D721Med (cell line): Measurements from ENCODE around the gene HEXA.

ENCODE experiments used
- DNase-seq: peaks from one replicate; pipeline ENCODE4 v3.0.0; 2011; ENCODE audit warnings: low spot score; ENCODE audit not compliant: insufficient read length
- FAIRE-seq: peaks from 2 replicates; lab custom pipeline; 2011; peaks lifted over from hg19 to GRCh38; lab: Jason Lieb, UNC
- TF ChIP-seq, protein P1 (sequence below): IDR thresholded peaks from 2 replicates; pipeline ENCODE4 v1.5.1; 2012; ENCODE audit warnings: mild to moderate bottlenecking, control low read depth; ENCODE audit not compliant: insufficient read depth; ENCODE audit errors: missing control alignments

The HEXA gene

DNA sequence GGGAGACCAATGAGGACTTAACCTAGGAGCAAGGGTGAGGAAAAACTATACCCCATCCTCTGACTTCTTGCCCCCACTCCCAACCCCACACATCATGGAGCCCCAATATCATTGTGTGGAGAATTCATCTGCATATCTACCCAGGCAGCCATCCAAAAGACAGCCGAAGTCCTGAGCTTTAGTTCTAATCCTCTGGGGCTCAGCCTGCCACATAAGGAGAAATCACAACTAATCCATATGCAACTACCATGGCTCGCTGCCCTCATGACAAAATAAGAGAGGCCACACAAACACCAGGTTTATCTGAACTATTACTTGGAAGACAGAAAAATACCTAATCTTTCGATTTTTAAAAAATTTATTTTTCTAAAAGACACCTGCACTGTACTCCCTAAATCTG lies 17.7 kb downstream of the HEXA start:
- no peak for FAIRE-seq
- TF ChIP-seq, protein P1, sequence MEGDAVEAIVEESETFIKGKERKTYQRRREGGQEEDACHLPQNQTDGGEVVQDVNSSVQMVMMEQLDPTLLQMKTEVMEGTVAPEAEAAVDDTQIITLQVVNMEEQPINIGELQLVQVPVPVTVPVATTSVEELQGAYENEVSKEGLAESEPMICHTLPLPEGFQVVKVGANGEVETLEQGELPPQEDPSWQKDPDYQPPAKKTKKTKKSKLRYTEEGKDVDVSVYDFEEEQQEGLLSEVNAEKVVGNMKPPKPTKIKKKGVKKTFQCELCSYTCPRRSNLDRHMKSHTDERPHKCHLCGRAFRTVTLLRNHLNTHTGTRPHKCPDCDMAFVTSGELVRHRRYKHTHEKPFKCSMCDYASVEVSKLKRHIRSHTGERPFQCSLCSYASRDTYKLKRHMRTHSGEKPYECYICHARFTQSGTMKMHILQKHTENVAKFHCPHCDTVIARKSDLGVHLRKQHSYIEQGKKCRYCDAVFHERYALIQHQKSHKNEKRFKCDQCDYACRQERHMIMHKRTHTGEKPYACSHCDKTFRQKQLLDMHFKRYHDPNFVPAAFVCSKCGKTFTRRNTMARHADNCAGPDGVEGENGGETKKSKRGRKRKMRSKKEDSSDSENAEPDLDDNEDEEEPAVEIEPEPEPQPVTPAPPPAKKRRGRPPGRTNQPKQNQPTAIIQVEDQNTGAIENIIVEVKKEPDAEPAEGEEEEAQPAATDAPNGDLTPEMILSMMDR, result no peak
- DNase-seq, result no peak

DNA sequence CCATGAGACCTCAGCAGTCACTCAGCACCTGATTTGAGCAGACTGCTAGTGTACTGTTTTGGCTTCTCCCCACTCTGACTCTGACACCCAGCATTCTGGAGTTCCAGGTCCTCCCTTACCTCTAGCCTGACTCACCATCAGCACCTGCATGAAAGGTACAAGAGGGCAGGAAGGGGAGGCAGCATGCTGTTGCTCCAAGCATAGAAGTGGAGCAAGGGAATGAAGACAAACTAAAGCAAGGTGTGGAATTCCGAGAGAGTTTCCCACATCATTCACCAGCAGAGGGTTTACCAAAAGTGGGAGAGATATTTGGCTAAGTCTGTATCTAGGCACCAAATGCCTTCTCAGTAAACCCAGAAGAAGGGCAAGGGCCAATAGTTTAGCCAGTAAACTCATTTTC lies 21.3 kb downstream of the HEXA start:
- no peak for FAIRE-seq
- TF ChIP-seq, protein P1, result no peak

DNA sequence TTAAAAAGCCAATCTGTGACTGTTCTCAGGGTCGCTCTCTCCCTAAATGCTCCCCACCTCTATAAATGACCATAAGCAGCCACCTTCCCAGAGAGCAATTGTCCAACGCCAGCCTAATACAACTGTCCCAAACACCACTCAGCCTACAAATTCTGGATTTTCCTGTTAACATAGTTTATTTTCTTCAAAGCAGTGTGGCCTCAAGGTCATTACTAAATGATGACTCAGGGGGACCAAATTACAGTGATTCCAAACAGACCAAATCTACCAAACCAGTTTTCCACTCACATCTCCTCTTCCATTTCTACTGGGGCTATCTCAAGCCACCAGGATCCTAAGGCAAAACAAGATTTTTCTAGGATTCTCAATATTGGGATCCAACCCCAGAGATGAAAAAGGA lies 22.5 kb downstream of the HEXA start:
- TF ChIP-seq, protein P1, result no peak
- DNase-seq (no peak), FAIRE-seq (no peak)

More for the DNA sequence above, 21.3 kb downstream of the HEXA start:
- DNase-seq, result no peak

DNA sequence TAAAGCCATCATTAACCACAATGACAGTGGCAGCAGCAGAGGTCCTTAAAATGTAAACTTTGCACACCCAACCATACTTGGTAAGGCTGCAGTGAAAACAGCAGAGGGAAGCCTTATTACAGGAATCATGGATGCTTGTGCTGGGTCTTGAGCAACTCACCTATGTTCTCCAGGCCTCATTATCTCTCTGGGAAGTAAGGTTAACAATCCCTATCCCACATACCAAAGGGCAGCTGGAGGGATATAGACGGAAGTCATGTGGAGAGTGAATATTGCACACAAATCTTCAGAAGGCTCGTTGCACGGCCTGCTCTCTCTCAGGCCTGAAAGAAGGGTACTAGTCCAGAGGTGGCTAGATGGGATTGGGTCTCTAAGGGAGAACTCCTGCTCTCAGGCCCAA lies 30.0 kb downstream of the HEXA start:
- TF ChIP-seq, protein P1, result no peak
- FAIRE-seq (no peak), DNase-seq (no peak)

DNA sequence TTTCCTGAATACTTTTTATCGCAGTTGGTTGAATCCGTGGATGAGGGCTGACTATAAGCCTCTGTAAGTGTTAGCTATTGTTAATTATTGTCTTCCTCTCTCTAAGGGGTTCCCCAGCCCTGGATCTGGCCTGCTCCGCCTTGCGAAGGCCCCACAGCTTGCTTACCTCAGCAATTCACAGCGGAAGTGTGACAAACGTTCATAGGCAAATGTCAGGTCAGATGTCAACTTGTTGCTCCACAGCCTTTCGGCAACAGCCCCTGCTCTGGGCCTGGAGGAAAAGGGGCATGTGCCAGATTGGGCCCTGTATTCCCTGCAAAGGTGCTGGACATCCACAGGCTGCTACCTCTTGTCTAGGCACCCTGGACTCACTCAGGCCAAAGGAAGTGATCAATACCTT lies 30.5 kb downstream of the HEXA start:
- DNase-seq (no peak), FAIRE-seq (no peak)
- TF ChIP-seq, protein P1, result no peak

DNA sequence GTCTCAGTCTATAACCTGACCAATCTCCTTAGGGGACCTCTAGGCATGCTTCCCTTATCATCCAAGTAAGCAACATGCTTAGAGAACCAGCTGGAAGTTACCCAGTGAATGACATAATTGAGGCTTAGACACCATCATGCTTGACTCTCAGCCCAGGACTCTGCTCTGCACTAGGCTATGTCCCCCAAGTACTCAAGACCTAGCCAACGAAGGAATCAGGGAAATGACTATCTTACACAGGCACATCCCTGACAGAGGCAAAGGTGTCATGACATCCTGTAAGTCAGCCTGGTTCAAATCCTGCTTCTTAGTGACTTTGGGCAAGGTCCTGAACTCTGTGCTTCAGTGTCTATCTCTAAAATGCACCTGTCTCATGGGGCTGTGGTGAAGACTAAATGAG lies 31.2 kb downstream of the HEXA start:
- TF ChIP-seq, protein P1, result no peak
- FAIRE-seq (no peak), DNase-seq (no peak)

DNA sequence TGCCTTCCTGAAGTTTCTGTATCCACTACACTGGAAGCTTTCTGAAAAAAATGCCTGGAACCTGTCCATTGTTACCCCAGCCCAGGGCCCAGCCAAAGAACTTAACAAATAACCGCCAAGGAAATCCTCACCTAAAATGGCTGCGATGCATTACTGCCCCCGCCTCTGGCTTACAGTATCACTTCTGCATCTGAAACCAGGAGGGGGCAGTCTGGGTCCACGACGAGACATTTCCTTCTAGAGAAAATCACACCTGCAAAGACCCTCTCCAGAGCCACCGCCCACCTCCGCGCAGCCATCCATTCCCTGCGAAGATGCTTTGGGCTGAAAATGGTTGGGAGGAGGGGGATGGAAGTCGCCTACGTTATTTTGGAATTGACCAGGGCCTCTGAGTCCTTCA lies 33.4 kb downstream of the HEXA start:
- TF ChIP-seq, protein P1, result peak; percentile 66
- FAIRE-seq (no peak), DNase-seq (no peak)
